Tibial nerve (tissue), 4 donors: Measurements from ENCODE around the gene IGIP. TPM values are rescaled to one million over a fixed set of nuclear protein-coding genes. Genes with fewer than 3 reads are reported as not detected.

Experiments used
- DNase-seq, 2 donors: peaks; one replicate each; pipeline ENCODE4 v3.0.0-alpha.2; 2019; ENCODE audit warnings: low spot score in 2 of 2
- H3K27ac ChIP-seq, 4 donors: fragments of 200-600 bp; sonication (generic) in 3 of 4; one replicate each; pipeline ENCODE4 v1.5.1; 2017 to 2019; ENCODE audit warnings: mild to moderate bottlenecking in 1 of 4
- H3K27me3 ChIP-seq, 2 donors: fragments of 200-600 bp; sonication (generic) in 1 of 2; one replicate each; pipeline versions ENCODE4 v1.5.1 to v1.6.0; 2017 to 2019
- H3K36me3 ChIP-seq, 3 donors: fragments of 200-600 bp; sonication (generic); one replicate each; pipeline ENCODE4 v1.5.1; 2018 to 2019
- H3K4me1 ChIP-seq, 4 donors: fragments of 200-600 bp; sonication (generic) in 3 of 4; one replicate each; pipeline ENCODE4 v1.5.1; 2017 to 2019
- H3K4me3 ChIP-seq, 4 donors: fragments of 200-600 bp; sonication (generic) in 3 of 4; one replicate each; pipeline ENCODE4 v1.5.1; 2017 to 2019; ENCODE audit warnings: mild to moderate bottlenecking in 1 of 4, moderate library complexity in 1 of 4
- H3K9me3 ChIP-seq, 4 donors: fragments of 200-600 bp; sonication (generic) in 3 of 4; one replicate each; pipeline ENCODE4 v1.5.1; 2017 to 2019
- EP300 ChIP-seq, 2 donors: sonication (generic); formaldehyde crosslinking; IDR thresholded peaks; one replicate each; pipeline ENCODE4 v1.6.1; 2017; ENCODE audit warnings: antibody characterized with exemption in 2 of 2, mild to moderate bottlenecking in 1 of 2
- POLR2A ChIP-seq, 2 donors: fragments of 450-650 bp; IDR thresholded peaks; one replicate each; pipeline ENCODE4 v1.6.1; 2017; ENCODE audit warnings: antibody characterized with exemption in 2 of 2, mild to moderate bottlenecking in 2 of 2, moderate library complexity in 2 of 2
- WGBS, 2 donors: methylation state at CpG; one replicate each; pipeline ENCODE4 v1.1.5; 2018; 5-methylcytosine and 5-hydroxymethylcytosine counted together
- total RNA-seq, 4 donors: library from RNA; depleted of rRNA; stranded (reverse); fragments of >200 nt; gene quantifications; one replicate each; pipeline ENCODE4 v1.1.0, GENCODE V29; 2016
- TF ChIP-seq, protein P1 (sequence below), 5 experiments: fragments of 200-600 bp in 3 of 5; fragments of 450-650 bp in 2 of 5; sonication (generic) in 3 of 5; IDR thresholded peaks; one replicate each; pipeline ENCODE4 v1.5.1; 2016 to 2019; ENCODE audit warnings: antibody characterized with exemption in 5 of 5, mild to moderate bottlenecking in 3 of 5, moderate library complexity in 2 of 5

The IGIP gene
- total RNA-seq, 4 donors from 2014 or later: 16.5 to 28.6 (median 27.1) TPM

- no peak for DNase-seq
- Histone ChIP-seq H3K4me3 (no peak overlapping the region), H3K27me3 (no peaks in the 10 kb centered on the region), H3K9me3 (no peaks in the 10 kb centered on the region), H3K4me1 (peaks cover 0 to 55% (median 12%) of the 10 kb centered on the region in 4 donors), H3K36me3 (no peaks in the 10 kb centered on the region), H3K27ac (no peak overlapping the region)
- WGBS, 2 donors: 74 to 77% methylated on average over 2 of the region's 2 CpGs
- TF ChIP-seq EP300 (IDR thresholded peaks at IDR 0.05) (no peak), POLR2A (IDR thresholded peaks at IDR 0.05) (no peak)
- TF ChIP-seq, protein P1, sequence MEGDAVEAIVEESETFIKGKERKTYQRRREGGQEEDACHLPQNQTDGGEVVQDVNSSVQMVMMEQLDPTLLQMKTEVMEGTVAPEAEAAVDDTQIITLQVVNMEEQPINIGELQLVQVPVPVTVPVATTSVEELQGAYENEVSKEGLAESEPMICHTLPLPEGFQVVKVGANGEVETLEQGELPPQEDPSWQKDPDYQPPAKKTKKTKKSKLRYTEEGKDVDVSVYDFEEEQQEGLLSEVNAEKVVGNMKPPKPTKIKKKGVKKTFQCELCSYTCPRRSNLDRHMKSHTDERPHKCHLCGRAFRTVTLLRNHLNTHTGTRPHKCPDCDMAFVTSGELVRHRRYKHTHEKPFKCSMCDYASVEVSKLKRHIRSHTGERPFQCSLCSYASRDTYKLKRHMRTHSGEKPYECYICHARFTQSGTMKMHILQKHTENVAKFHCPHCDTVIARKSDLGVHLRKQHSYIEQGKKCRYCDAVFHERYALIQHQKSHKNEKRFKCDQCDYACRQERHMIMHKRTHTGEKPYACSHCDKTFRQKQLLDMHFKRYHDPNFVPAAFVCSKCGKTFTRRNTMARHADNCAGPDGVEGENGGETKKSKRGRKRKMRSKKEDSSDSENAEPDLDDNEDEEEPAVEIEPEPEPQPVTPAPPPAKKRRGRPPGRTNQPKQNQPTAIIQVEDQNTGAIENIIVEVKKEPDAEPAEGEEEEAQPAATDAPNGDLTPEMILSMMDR (IDR thresholded peaks at IDR 0.05): no peak
These were observed 24.5 kb downstream of the IGIP start for GRCh38 chr5:140150201-140150600.

- 63 to 67% methylated on average over 7 of the region's 7 CpGs for WGBS, 2 donors
- no peaks in the 10 kb centered on the region for H3K9me3 ChIP-seq
- H3K27me3 ChIP-seq: no peaks in the 10 kb centered on the region
- H3K4me3 ChIP-seq: no peak overlapping the region
- no peak overlapping the region for H3K27ac ChIP-seq
- H3K36me3 ChIP-seq: no peaks in the 10 kb centered on the region
- peaks cover 0 to 55% (median 3%) of the 10 kb centered on the region in 4 donors for H3K4me1 ChIP-seq
- TF ChIP-seq POLR2A (IDR thresholded peaks at IDR 0.05) (no peak), EP300 (IDR thresholded peaks at IDR 0.05) (no peak)
- TF ChIP-seq, protein P1 (IDR thresholded peaks at IDR 0.05): no peak
- no peak for DNase-seq
These were observed 25.6 kb downstream of the IGIP start for GRCh38 chr5:140151144-140152021.

DNA sequence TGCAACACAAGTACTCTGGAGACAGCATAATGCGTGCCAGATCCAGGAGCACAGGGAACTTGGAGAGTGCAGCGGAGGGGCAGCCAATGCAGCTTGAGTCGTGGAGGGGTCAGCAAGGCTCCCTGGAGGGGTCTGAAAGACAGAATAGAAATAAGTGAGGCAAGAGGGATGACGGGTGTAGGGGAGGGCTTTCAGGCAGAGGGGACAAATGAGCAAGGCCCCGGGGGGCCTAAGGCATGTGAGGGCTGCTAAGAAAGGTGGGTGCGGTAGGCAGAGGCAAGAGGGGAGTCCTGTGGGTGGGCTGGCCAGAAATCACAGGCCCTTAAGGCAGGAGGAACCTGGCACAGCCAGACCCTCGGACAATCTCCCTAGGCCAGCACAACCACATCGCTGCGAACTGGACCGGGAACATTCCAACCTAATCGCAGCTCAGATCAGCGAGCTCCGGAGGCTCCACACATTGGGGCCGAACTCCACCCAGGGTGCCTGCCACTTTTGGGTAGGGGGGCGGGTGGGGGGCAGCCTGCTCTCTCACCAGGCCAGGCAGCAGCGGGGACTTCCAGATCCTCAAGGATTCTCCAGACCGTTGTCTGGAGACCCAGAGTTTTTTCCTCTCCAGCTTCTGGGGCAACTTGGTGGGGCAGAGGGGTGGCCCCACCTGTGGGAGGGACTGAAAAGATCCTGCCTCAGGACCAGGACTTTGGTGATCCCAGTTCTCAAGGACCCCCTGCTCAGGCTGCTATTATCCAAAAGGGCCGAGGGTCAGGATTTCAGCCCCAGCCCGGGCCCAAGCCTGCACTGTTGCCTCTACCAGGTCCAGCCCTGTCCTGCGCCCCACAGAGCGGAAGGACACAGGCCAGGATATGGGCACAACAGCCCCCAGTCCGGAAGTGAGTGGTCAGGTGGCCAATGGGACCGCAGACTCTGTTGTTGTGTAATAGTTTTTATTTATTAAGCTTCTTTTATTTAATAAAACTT lies 26.6 kb downstream of the IGIP start:
- Histone ChIP-seq H3K4me1 (peaks cover 0 to 61% (median 7%) of the 10 kb centered on the region in 4 donors), H3K9me3 (no peaks in the 10 kb centered on the region), H3K36me3 (no peaks in the 10 kb centered on the region), H3K27me3 (no peaks in the 10 kb centered on the region), H3K27ac (no peak overlapping the region), H3K4me3 (no peak overlapping the region)
- WGBS, 2 donors: 70 to 73% methylated on average over 14 to 17 of the region's 23 CpGs
- TF ChIP-seq, protein P1 (IDR thresholded peaks at IDR 0.05): no peak
- TF ChIP-seq POLR2A (IDR thresholded peaks at IDR 0.05) (no peak), EP300 (IDR thresholded peaks at IDR 0.05) (no peak)
- no peak for DNase-seq

DNA sequence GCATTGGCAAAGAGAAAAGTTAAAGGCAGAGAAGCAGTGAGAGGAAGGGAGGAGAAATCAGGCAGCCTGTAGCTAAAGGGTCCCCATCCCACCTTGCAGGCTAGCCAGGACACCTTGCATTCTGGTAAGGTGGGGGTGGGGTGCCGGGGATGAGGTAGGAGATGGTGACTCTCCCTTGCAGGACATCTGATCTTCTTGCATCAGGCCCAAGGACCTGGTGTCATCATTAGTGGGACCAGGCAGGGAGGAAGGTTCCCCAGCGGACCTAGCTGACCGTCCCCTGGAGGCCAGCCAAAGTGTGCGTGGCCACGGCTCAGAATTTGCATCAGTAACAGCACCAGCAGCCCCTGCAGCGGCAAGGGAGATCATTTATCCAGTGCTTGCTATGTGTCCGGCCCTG lies 27.5 kb downstream of the IGIP start:
- H3K4me1 ChIP-seq: peaks cover 0 to 64% (median 7%) of the 10 kb centered on the region in 4 donors
- H3K36me3 ChIP-seq: no peaks in the 10 kb centered on the region
- 54 to 70% methylated on average over 7 of the region's 7 CpGs for WGBS, 2 donors
- no peak overlapping the region for H3K4me3 ChIP-seq
- no peak for DNase-seq
- H3K27ac ChIP-seq: no peak overlapping the region
- TF ChIP-seq, protein P1 (IDR thresholded peaks at IDR 0.05): no peak
- TF ChIP-seq EP300 (IDR thresholded peaks at IDR 0.05) (no peak), POLR2A (IDR thresholded peaks at IDR 0.05) (no peak)
- H3K9me3 ChIP-seq: no peaks in the 10 kb centered on the region
- H3K27me3 ChIP-seq: no peaks in the 10 kb centered on the region
